ENCODE data around the gene VCAN.

Gene VCAN

GRCh38 chr5:83498585-83498984 is 27.0 kb downstream of the VCAN start:
- DNase-seq, result no peak

- no peak for DNase-seq
Measured at GRCh38 chr5:83503662-83504061, 32.1 kb downstream of the VCAN start.

- DNase-seq, result no peak
Measured at GRCh38 chr5:83507431-83507830, 35.9 kb downstream of the VCAN start.

- peak; percentile 66 for DNase-seq
Measured at GRCh38 chr5:83509540-83509939, 38.0 kb downstream of the VCAN start.

GRCh38 chr5:83510260-83510659 is 38.7 kb downstream of the VCAN start:
- DNase-seq, result no peak

GRCh38 chr5:83512061-83512745 is 40.7 kb downstream of the VCAN start:
- no peak for DNase-seq

GRCh38 chr5:83513081-83513480 is 41.5 kb downstream of the VCAN start:
- DNase-seq, result no peak

GRCh38 chr5:83513491-83513890 is 41.9 kb downstream of the VCAN start:
- no peak for DNase-seq

- DNase-seq, result no peak
Measured at GRCh38 chr5:83516377-83516776, 44.8 kb downstream of the VCAN start.

GRCh38 chr5:83517072-83517687 is 45.6 kb downstream of the VCAN start:
- DNase-seq, result no peak

GRCh38 chr5:83517688-83518085 is 46.1 kb downstream of the VCAN start:
- no peak for DNase-seq

GRCh38 chr5:83518319-83519061 is 46.9 kb downstream of the VCAN start:
- DNase-seq, result no peak

GRCh38 chr5:83522446-83522845 is 50.9 kb downstream of the VCAN start:
- no peak for DNase-seq

- DNase-seq, result no peak
Measured at GRCh38 chr5:83523929-83524328, 52.4 kb downstream of the VCAN start.

- DNase-seq, result no peak
Measured at GRCh38 chr5:83524345-83524744, 52.8 kb downstream of the VCAN start.

GRCh38 chr5:83524991-83525390 is 53.4 kb downstream of the VCAN start:
- DNase-seq, result no peak

GRCh38 chr5:83526289-83526688 is 54.7 kb downstream of the VCAN start:
- no peak for DNase-seq

- no peak for DNase-seq
Measured at GRCh38 chr5:83527221-83527620, 55.7 kb downstream of the VCAN start.

- DNase-seq, result no peak
Measured at GRCh38 chr5:83527722-83528438, 56.3 kb downstream of the VCAN start.

GRCh38 chr5:83528439-83528769 is 56.9 kb downstream of the VCAN start:
- no peak for DNase-seq

- DNase-seq, result no peak
Measured at GRCh38 chr5:83530193-83530592, 58.6 kb downstream of the VCAN start.

GRCh38 chr5:83531661-83532060 is 60.1 kb downstream of the VCAN start:
- no peak for DNase-seq

- DNase-seq, result no peak
Measured at GRCh38 chr5:83538786-83539462, 67.4 kb downstream of the VCAN start.

Data from NCI-H345 (cell line).